ENCODE measurements around the gene POLR2I. TPM values are rescaled to one million over a fixed set of nuclear protein-coding genes. Genes with fewer than 3 reads are reported as not detected.

Gene POLR2I
- total RNA-seq, 4 donors from 2014 or later, result 8.2 to 69.8 (median 25.2) TPM

GRCh38 chr19:36106441-36106840 lies 8.2 kb downstream of the POLR2I start:
- no peak for TF ChIP-seq POLR2A (IDR thresholded peaks at IDR 0.05)
- TF ChIP-seq CTCF (IDR thresholded peaks at IDR 0.05), result no peak
- no peaks in the 10 kb centered on the region for H3K36me3 ChIP-seq
- no peaks in the 10 kb centered on the region for H3K27me3 ChIP-seq
- H3K9me3 ChIP-seq, result no peaks in the 10 kb centered on the region
- no peak overlapping the region for H3K27ac ChIP-seq
- H3K4me1 ChIP-seq, result no peaks in the 10 kb centered on the region
- intact Hi-C loops (cut with DNase I; ENCODE audit: low total_unique reads), result no loop called here
- H3K4me3 ChIP-seq, result no peak overlapping the region
- no peak for DNase-seq

- no peaks in the 10 kb centered on the region for H3K36me3 ChIP-seq
- intact Hi-C loops (cut with DNase I; ENCODE audit: low total_unique reads), result no loop called here
- TF ChIP-seq POLR2A (IDR thresholded peaks at IDR 0.05) (no peak), CTCF (IDR thresholded peaks at IDR 0.05) (no peak)
- H3K27ac ChIP-seq, result no peak overlapping the region
- H3K9me3 ChIP-seq, result no peaks in the 10 kb centered on the region
- H3K27me3 ChIP-seq, result no peaks in the 10 kb centered on the region
- no peak for DNase-seq
- H3K4me1 ChIP-seq, result no peaks in the 10 kb centered on the region
- no peak overlapping the region for H3K4me3 ChIP-seq
Observed at GRCh38 chr19:36103842-36104552, 10.7 kb downstream of the POLR2I start.

GRCh38 chr19:36103040-36103626 lies 11.5 kb downstream of the POLR2I start:
- Histone ChIP-seq H3K36me3 (no peaks in the 10 kb centered on the region), H3K27ac (no peak overlapping the region), H3K4me3 (no peak overlapping the region), H3K9me3 (no peaks in the 10 kb centered on the region), H3K27me3 (no peaks in the 10 kb centered on the region), H3K4me1 (no peaks in the 10 kb centered on the region)
- no peak for TF ChIP-seq POLR2A (IDR thresholded peaks at IDR 0.05)
- TF ChIP-seq CTCF (IDR thresholded peaks at IDR 0.05), result no peak
- intact Hi-C loops (cut with DNase I; ENCODE audit: low total_unique reads), result no loop called here
- DNase-seq, result no peak

DNA sequence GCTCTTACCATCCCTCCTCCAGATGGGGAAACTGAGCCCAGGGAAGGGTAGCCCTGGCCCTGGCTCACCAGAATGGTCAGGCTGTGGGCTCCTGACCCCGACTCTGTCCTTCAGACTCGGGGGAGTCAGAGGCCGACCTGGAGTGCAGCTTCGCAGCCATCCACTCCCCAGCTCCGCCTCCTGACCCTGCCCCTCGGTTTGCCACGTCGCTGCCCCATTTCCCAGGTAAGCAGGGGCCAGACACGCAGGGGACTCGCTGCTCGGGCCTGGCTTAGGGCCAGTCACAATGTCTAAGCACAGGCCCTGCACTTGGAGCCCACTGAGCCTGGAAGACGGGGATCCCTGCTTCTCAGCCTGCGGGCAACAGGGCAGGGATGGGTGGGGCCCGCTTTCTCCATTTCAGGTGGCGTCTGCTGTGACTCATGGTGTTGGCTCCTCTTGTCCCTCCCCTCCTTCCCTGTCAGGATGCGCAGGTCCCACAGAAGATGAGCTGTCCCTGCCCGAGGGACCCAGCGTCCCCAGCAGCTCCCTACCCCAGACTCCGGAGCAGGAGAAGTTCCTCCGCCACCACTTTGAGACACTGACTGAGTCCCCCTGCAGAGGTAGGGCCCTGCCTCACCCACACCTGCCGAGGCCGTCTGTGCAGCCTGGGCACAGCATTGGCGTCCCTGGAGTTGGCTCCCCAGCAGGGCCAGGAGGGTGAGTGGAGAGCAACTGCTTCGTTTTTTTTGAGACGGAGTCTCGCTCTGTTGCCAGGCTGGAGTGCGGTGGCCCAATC lies 12.9 kb downstream of the POLR2I start:
- Histone ChIP-seq H3K27me3 (no peaks in the 10 kb centered on the region), H3K4me1 (no peaks in the 10 kb centered on the region), H3K4me3 (no peak overlapping the region), H3K36me3 (no peaks in the 10 kb centered on the region), H3K9me3 (no peaks in the 10 kb centered on the region), H3K27ac (no peak overlapping the region)
- TF ChIP-seq CTCF (IDR thresholded peaks at IDR 0.05) (no peak), POLR2A (IDR thresholded peaks at IDR 0.05) (no peak)
- intact Hi-C loops (cut with DNase I; ENCODE audit: low total_unique reads), result no loop called here
- no peak for DNase-seq

DNA sequence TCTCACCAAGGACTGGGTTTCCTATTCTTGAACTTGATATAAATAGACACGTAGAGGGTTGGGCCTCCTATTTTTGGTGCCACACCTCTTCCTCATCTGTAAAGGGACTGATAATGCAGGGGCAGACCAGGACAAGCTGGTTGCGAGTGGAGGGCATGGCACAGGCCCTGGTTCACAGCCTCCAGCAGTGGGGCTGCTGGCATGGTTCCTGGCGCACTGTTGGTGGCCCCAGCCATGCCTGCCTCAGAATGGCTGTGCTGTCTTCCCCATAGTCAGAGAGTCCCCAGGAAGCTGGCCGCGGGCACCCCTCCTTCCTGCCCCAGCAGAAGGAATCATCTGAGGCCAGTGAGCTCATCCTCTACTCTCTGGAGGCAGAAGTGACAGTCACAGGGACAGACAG lies 14.2 kb downstream of the POLR2I start:
- no peak overlapping the region for H3K27ac ChIP-seq
- no peaks in the 10 kb centered on the region for H3K4me1 ChIP-seq
- H3K27me3 ChIP-seq, result no peaks in the 10 kb centered on the region
- TF ChIP-seq CTCF (IDR thresholded peaks at IDR 0.05), result no peak
- no peak for TF ChIP-seq POLR2A (IDR thresholded peaks at IDR 0.05)
- H3K36me3 ChIP-seq, result no peaks in the 10 kb centered on the region
- no peak for DNase-seq
- H3K9me3 ChIP-seq, result no peaks in the 10 kb centered on the region
- H3K4me3 ChIP-seq, result no peak overlapping the region
- intact Hi-C loops (cut with DNase I; ENCODE audit: low total_unique reads), result no loop called here
